ENCODE results near the gene VSIR.
A peak's percentile ranks its signal among the peaks of the same experiment; 100 is the strongest.

VSIR gene

GRCh38 chr10:71746344-71747037, 26.8 kb downstream of the VSIR start:
- no peak for DNase-seq

GRCh38 chr10:71745664-71746250, 27.6 kb downstream of the VSIR start:
- no peak for DNase-seq

- DNase-seq = no peak
These were observed 28.2 kb downstream of the VSIR start for GRCh38 chr10:71744897-71745663.

GRCh38 chr10:71743866-71744265, 29.5 kb downstream of the VSIR start:
- DNase-seq = no peak

- no peak for DNase-seq
These were observed 30.1 kb downstream of the VSIR start for GRCh38 chr10:71743089-71743838.

GRCh38 chr10:71742301-71743088, 30.8 kb downstream of the VSIR start:
- no peak for DNase-seq

- DNase-seq = no peak
These were observed 31.6 kb downstream of the VSIR start for GRCh38 chr10:71741671-71742070.

- DNase-seq = no peak
These were observed 32.3 kb downstream of the VSIR start for GRCh38 chr10:71741029-71741428.

GRCh38 chr10:71740069-71740653, 33.2 kb downstream of the VSIR start:
- peak in 1 of 2 donors; percentile 16 for DNase-seq

GRCh38 chr10:71739358-71739900, 33.9 kb downstream of the VSIR start:
- DNase-seq = no peak

GRCh38 chr10:71737834-71738197, 35.5 kb downstream of the VSIR start:
- DNase-seq = no peak

GRCh38 chr10:71737001-71737833, 36.1 kb downstream of the VSIR start:
- no peak for DNase-seq

- DNase-seq = no peak
These were observed 36.8 kb downstream of the VSIR start for GRCh38 chr10:71736570-71736952.

GRCh38 chr10:71735709-71736569, 37.4 kb downstream of the VSIR start:
- DNase-seq = no peak

- DNase-seq = no peak
These were observed 38.5 kb downstream of the VSIR start for GRCh38 chr10:71734797-71735196.

- DNase-seq = no peak
These were observed 41.5 kb downstream of the VSIR start for GRCh38 chr10:71731791-71732190.

GRCh38 chr10:71729161-71729636, 44.1 kb downstream of the VSIR start:
- peak in 1 of 2 donors; percentile 23 for DNase-seq

GRCh38 chr10:71727738-71728737, 45.3 kb downstream of the VSIR start:
- DNase-seq = peak; percentile 18 to 31

All from hippocampal formation (tissue), 2 donors.